HG03457 (cell line): Measurements from ENCODE around the gene PLPP2.
"Not testable (repeated sequence)": the region's sequence is repeated elsewhere in the genome, so short reads cannot be mapped to it uniquely, and the experiment has no call there.

Experiments used
- ATAC-seq: cut with Tn5 transposase; IDR thresholded peaks from one replicate; pipeline ENCODE4 v1.9.1; 2021; ENCODE audit warnings: moderate number of reproducible peaks; ENCODE audit not compliant: unreplicated experiment

Gene PLPP2

DNA sequence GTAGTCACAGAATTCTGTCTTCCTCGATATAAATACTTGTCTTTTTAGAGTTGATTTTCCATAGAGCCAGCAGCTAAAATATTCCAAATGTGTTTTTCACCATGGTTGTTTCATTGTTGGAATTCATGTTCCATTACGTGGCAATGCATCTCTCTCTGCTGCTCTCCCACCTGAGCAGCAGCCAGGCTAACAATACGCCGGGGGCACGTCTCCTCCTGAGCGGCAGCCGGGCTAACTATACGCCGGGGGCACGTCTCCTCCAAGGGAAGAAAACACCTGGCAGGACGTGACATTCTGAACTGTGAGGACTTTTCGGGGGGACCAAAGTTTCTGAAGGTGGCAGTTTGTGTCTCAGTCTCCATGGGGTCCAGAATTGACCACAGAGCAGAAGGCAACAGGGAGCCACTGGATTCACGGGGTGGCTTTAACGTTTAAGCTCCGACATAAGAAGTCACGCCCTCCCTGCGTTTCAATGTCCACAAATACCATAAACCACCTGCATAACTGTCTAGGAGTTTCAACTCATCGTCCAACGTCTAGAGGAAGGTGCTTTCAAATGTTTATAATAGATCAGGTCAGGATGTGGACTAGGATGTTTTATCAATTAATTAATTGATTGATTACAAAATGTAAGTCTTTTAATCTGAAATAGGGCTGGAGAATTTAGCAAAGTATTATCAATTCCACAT lies 15.1 kb downstream of the PLPP2 start:
- no peak for ATAC-seq

DNA sequence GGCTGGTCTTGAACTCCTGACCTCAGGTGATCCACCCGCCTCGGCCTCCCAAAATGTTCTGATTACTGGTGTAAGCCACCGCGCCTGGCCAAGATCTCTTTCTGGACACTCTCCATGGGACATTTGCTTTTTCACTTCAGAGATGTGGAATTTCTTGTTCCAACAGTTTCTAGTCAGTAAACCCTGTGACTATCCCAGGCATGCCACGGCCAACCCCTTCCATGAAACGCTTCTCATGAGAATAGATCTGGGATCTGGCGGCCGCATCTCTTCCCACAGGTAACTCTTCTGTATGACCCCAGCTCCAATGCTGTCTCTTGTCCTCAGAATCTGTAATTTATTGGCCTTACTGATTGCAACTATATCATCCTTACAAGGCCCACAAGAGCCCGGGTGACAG lies 16.2 kb downstream of the PLPP2 start:
- ATAC-seq, result no peak

DNA sequence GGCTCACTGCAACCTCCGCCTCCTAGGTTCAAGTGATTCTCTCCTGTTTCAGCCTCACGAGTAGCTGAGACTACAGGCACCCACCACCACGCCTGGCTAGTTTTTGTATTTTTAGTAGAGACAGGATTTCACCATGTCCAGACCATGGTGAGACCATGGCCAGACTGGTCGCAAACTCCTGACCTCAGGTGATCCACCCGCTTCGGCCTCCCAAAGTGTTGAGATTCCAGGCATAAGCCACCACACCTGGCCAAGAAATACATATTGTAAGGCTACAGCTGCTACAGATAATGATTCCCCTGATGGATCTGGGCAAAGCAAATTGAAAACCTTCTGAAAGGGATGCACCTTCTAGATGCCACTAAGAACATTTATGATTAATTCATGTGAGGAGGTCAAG lies 17.8 kb downstream of the PLPP2 start:
- ATAC-seq, result no peak

DNA sequence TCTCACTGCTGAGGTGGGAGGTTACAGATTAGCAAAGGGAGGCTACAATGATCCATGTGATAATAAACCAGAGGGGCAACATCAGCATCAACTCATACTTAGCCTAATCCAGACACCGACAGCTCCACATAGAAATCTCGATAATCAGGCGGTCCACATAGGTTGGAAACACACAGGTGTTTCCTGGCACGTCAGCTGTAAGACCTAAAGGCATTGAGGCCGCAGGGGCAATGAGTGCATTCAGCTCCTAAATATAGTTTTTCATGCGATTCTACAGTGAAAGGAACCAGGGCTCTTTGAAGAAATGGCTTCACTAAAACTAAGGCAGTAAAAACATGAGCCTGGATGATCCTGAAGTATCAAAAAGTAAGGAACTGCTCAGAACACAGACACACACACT lies 19.3 kb downstream of the PLPP2 start:
- ATAC-seq, result no peak

DNA sequence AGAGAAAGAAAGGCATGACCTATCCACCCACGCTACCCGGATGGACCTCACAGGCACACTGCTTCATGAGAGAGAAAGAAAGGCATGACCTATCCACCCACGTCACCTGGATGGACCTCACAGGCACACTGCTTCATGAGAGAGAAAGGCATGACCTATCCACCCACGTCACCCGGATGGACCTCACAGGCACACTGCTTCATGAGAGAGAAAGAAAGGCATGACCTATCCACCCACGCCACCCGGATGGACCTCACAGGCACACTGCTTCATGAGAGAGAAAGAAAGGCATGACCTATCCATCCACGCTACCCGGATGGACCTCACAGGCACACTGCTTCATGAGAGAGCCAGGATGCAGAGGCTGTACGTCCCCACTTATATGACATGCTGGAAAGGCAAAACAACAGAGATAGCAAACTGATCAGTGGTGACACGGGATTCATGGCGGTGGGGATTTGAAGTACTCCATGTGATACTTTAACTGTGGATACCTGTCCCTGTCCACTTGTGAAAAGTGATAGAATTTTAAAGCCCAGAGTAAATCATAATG lies 20.4 kb downstream of the PLPP2 start:
- not testable (repeated sequence) for ATAC-seq

DNA sequence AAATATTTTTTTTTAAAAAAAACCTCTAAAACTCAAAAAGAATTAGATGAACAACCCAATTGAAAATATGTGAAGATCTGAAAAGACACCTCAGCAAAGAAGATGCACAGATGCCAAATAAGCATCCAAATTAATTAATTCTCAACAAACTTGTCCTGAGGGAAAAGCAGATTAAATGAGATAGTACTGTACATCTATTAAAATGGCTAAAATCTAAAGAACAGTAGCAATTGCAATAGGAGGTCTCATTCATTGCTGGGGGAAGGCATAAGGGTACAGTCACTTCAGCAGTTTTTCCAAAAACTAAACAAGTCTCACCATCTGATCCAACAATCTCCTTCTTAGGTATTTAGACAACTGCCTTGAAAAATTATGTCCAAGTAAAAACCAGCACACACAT lies 22.0 kb downstream of the PLPP2 start:
- ATAC-seq, result no peak

DNA sequence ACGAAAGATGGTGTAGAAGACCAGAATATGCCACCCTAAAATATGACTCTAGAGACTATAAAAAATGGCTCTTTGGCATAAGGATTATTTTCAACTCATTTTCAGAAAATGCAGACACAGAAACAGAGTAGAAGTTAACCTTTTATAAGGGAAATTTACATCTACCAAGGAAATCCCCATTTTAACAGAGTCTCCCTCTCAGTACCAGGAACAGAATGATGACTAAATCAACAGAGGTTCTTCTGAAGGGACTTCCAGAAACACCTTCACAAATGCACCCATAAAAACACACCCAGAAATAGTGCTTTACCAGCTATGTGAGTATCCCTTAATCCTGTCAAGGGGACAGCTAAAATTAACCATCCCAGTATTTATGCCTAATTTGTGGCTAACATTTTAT lies 29.1 kb downstream of the PLPP2 start:
- no peak for ATAC-seq

DNA sequence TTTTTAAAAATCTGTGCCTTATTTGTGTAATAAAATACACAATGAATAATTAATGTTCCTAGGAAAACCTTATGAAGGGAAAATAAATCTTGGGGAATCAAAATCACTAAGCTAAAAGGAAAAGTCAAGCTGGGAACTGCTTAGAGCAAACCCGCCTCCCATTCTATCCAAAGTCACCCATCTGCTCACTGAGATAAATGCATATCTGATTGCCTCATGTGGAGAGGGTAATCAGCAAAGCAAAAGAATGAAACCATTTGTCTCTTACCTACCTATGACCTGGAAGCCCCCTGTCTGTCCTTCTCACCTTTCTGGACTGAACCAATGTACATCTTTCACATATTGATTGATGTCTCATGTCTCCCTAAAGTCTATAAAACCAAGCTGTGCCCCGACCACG lies 34.4 kb downstream of the PLPP2 start:
- ATAC-seq, result not testable (repeated sequence)

DNA sequence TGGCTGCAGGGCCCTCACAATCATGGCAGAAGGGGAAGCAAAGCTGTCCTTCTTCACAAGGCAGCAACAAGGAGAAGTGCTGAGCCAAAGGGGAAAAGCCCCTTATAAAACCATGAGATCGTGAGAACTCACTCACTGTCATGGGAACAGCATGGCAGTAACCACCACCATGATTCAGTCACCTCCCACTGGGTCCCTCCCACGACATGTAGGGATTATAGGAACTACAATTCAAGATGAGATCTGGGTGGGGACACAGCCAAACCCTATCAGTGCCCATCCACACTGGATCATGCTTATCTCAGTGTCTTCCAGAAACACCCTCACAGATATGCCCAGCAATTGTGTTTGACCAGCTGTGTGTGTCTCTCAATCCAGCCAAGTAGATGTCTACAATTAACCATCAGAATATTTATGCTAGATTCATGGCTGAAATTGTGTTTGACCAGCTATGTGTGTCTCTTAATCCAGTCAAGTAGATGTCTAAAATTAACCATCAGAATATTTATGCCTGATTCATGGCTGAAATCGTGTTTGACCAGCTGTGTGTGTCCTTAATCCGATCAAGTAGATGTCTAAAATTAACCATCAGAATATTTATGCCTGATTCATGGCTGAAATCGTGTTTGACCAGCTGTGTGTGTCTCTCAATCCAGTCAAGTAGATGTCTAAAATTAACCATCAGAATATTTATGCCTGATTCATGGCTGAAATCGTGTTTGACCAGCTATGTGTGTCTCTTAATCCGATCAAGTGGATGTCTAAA lies 38.6 kb downstream of the PLPP2 start:
- not testable (repeated sequence) for ATAC-seq

DNA sequence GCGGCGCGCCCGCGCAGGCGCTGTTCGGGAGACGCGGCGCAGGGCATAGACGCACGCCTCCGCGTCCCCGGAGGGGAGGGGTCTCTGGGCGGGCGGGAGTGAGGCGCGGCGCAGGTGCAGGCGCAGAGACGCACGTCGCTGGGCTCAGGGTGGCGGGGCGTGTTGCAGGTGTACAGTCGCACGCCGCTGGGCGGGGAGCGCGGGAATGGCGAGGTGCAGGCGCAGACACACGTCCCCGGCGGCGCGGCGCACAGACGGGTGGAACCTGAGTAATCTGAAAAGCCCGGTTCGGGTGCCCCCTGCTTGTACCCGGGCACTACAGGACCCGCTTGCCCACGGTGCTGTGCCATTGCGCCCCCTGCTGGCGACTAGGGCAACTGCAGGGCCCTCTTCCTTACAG lies 44.7 kb downstream of the PLPP2 start:
- no peak for ATAC-seq

DNA sequence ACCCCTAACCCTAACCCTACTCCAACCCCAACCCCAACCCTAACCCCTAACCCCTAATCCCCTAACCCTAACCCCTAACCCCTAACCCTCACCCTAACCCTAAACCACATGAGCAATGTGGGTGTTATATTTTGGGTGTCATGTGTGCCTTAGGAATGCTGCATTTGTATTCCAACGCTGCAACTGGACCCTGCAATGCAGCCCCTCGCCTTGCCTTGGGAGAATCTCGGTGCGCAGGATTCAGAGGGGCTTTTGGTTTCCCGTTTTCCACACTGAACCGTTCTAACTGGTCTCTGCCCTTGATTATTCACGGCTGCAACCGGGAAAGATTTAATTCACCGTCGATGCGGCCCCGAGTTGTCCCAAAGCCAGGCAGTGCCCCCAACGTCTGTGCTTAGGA lies 45.3 kb downstream of the PLPP2 start:
- ATAC-seq, result not testable (repeated sequence)

DNA sequence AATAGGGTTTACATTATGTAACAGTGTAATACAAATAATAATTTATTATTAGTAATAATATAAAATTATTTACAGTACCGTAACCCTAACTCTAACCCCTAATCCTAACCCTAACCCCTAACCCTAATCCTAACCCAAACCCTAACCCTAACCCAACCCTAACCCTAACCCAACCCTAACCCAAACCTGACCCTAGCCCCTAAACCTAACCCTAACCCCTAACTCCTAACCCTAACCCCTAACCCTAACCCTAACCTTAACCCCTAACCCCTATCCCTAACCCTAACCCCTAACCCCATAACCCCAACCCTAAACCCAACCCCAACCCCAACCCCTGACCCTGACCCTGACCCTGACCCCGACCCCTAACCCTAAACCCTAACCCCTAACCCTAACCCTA lies 45.7 kb downstream of the PLPP2 start:
- ATAC-seq, result no peak
